Activated effector memory CD4-positive, alpha-beta T cell treated with Interleukin-2 at 50 U/mL for 16 hours (primary cell): Measurements from ENCODE around the gene ADAMTS14.

ENCODE experiments used
- DNase-seq: peaks from one replicate; pipeline ENCODE4 v3.0.0-alpha.2; 2020

ADAMTS14 gene

GRCh38 chr10:70797840-70798239 lies 125.5 kb downstream of the ADAMTS14 start:
- DNase-seq: no peak

DNA sequence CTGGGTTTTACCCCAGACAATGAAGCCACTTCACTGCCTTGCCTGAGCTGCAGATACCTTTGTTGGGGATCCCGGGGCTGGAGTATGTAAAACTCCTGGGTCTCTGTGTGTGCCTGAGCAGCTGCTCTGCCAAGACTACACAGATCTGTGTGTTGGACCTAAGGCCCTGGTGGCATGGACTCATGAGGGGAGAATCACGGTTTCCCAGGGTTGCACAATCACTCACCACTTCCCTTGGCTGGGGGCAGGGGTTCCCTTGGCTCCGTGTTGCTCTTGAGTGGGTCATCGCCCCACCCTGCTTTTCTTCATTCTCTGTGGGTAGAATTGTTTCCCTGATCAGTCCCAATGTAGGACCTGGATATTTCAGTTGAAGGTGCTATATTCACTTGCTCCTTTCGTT lies 126.8 kb downstream of the ADAMTS14 start:
- no peak for DNase-seq

GRCh38 chr10:70801854-70802253 lies 129.5 kb downstream of the ADAMTS14 start:
- no peak for DNase-seq

- no peak for DNase-seq
Observed at GRCh38 chr10:70803775-70804420, 131.6 kb downstream of the ADAMTS14 start.

DNA sequence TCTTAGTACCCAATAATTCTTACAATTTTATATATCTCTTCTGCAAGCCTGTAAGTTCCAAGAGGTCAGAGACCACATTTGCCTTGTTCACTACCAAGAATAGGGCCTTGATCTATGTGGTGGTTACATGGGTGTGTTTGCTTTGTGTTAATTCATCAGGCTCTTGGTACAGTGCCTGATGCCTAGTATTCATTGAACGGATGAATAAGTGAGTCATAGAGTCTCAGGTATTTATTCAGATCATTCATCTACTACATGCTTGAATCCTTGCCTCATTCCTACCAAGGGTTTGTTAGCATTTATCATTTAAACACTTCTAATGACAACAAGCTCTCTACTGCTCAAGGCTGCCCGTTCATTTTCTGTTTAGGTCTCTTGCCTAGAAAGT lies 132.1 kb downstream of the ADAMTS14 start:
- DNase-seq: no peak

DNA sequence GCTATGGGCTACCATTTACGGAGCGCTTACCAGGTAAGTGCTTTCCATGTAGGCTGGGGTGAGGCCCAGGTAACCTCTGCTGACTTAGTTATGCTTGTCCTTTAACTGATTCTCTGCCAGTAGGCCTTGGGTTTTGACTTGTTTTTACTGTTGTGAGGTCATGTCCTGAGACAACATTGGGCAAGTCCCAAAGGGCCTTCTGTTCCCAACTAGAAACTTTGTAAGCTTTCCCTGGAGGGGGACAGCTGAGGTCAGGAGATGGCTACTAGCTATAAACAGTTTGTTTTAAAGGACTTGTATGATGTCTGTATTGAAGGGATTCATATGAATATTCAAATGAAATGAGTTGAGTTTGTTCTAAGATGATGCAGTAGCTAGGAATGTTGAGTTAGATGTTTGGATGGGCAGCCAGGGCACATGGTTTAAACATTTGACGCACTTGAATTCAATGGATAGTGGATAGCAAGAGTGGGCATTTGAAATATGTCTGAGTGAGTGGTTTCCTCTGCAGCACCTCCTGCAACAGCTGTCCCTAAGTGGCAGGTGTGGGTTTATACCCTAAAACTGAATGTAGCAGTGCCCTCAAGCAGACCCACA lies 133.4 kb downstream of the ADAMTS14 start:
- DNase-seq: no peak

DNA sequence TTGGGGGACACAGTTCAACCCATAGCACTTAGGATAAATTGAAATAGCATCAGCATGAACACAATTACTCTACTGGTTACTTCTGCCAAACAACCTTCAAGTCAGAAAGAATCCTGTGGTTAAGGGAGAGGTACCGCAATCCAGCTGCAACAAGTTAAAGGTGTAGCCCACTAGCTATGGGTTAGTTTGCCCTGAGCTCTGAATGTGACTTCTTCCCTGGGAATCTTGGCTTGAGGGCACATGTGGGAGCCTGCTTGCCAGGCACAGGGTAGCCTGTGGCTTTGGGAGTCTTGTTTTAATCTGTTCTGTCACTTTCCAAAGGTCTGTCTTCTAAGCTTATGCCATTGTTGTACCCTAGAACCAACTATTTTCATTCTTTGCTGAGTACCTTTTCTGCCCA lies 134.5 kb downstream of the ADAMTS14 start:
- DNase-seq: no peak

GRCh38 chr10:70807556-70807955 lies 135.2 kb downstream of the ADAMTS14 start:
- DNase-seq: no peak

- DNase-seq: no peak
Observed at GRCh38 chr10:70809011-70809611, 136.8 kb downstream of the ADAMTS14 start.

DNA sequence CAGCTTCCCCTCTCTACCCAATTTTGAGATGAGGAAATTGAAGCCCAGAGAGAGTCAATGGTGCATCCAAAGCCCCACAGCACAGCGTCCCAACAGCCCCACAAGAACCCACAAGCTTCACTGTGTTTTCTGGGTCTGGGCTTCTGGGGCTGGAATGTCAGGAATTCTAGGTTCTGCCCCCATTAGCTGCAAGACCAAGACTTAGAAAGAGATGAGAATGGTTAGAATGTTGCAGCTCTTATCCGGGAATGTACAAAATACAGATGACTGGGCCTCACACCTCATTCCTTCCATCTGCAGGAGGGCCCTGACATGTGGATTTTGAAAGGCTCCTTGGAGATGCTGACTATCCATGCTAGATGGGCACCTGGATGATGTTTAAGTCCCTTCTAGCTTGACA lies 137.4 kb downstream of the ADAMTS14 start:
- DNase-seq: no peak

DNA sequence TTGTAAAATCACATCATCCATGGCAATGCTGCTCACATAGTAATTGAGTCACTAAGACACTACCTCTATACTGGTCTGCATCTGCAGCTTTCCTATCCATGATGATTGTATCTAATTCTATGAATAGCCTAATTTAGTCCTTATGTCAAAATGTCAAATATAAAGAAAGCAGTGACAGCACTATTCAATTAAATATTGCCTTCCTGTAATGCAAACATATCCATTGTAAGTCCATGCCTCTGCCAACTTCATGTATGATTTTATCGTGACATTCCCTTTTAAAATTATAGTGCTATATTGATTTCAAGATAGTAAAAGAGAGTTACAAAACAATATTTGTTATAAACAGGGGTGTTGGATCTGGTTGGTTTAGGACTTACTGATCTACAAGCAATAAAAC lies 138.7 kb downstream of the ADAMTS14 start:
- DNase-seq: no peak

DNA sequence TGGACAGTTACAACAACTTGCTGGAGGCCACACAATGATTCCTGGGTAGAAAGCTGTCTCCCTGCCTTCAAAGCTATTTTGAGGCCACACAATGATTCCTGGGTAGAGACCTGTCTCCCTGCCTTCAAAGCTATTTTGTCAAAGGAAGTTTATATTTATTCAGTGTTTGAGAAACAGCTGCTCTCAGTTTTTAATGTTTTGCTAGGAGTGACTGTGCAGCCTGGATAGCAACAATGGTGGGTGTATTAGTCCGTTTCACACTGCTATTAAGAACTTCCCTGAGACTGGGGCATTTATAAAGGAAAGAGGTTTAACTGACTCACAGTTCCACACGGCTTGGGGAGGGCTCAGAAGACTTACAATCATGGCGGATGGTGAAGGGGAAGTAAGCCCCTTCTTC lies 139.6 kb downstream of the ADAMTS14 start:
- DNase-seq: no peak
